RWPE1 (cell line): ENCODE measurements around the gene CCDC178.

Source experiments
- CTCF ChIA-PET: fragments of 350-600 bp; sonication (Branson Sonifier 250); formaldehyde crosslinking; extraction: SDS; loops from one replicate; lab custom pipeline; 2021; lab: Yijun Ruan, JAX
- POLR2A ChIA-PET: fragments of 400-600 bp; formaldehyde crosslinking; extraction: SDS; loops from one replicate; lab custom pipeline; 2020; ENCODE audit warnings: antibody characterized with exemption; ENCODE audit not compliant: low non-redundant PET; lab: Yijun Ruan, JAX
- DNase-seq: peaks from one replicate; pipeline ENCODE4 v3.0.0; 2012; ENCODE audit warnings: low spot score
- H3K27ac ChIP-seq: fragments of 450-650 bp; 2 replicates; pipeline ENCODE4 v1.5.1; 2017
- CTCF ChIP-seq: fragments of 450-650 bp; conservative IDR thresholded peaks from 2 replicates; pipeline ENCODE4 v1.5.1; 2017; ENCODE audit warnings: low read depth, mild to moderate bottlenecking

The CCDC178 gene

GRCh38 chr18:33269223-33269622, 171.3 kb downstream of the CCDC178 start:
- no peak for DNase-seq
- no peak for TF ChIP-seq CTCF
- POLR2A ChIA-PET, result no interaction called here
- CTCF ChIA-PET, result no interaction called here
- no peak overlapping the region for H3K27ac ChIP-seq

- DNase-seq, result no peak
- TF ChIP-seq CTCF, result no peak
- no peak overlapping the region for H3K27ac ChIP-seq
- POLR2A ChIA-PET, result no interaction called here
- CTCF ChIA-PET, result no interaction called here
Measured at GRCh38 chr18:33264566-33264965, 176.0 kb downstream of the CCDC178 start.

- ChIA-PET CTCF (no interaction called here), POLR2A (no interaction called here)
- no peak for TF ChIP-seq CTCF
- DNase-seq, result no peak
- no peak overlapping the region for H3K27ac ChIP-seq
Measured at GRCh38 chr18:33239298-33239697, 201.2 kb downstream of the CCDC178 start.

- ChIA-PET CTCF (interaction anchor here (0.5 to 1.4 kb wide), 8 partner anchors 10 to 657 kb away, joined by 3 to 5 read pairs (median 4); no protein-coding TSS in a partner anchor), POLR2A (no interaction called here)
- peak; percentile 50 for TF ChIP-seq CTCF
- no peak for DNase-seq
- no peak overlapping the region for H3K27ac ChIP-seq
Measured at GRCh38 chr18:33232318-33232626, 208.2 kb downstream of the CCDC178 start.

- POLR2A ChIA-PET, result no interaction called here
- peak; percentile 10 for DNase-seq
- CTCF ChIA-PET, result interaction anchor here (0.5 to 1.4 kb wide), 9 partner anchors 10 to 658 kb away, joined by 3 to 5 read pairs (median 4); no protein-coding TSS in a partner anchor
- TF ChIP-seq CTCF, result peak; percentile 92
- H3K27ac ChIP-seq, result no peak overlapping the region
Measured at GRCh38 chr18:33231474-33232317, 208.8 kb downstream of the CCDC178 start.

- DNase-seq, result no peak
- CTCF ChIA-PET, result interaction anchor here (1.1 kb wide), 1 partner anchor 20 kb away, joined by 4 read pairs; no protein-coding TSS in a partner anchor
- H3K27ac ChIP-seq, result no peak overlapping the region
- no peak for TF ChIP-seq CTCF
- POLR2A ChIA-PET, result no interaction called here
Measured at GRCh38 chr18:33212363-33212762, 228.2 kb downstream of the CCDC178 start.
